GM12865 (cell line): ENCODE data around the gene ROR2.

ENCODE experiments used
- DNase-seq: peaks from one replicate; pipeline ENCODE4 v3.0.0; 2010; ENCODE audit warnings: low read depth
- H3K4me3 ChIP-seq: 2 replicates; pipeline ENCODE4 v1.5.1; 2011; ENCODE audit warnings: mild to moderate bottlenecking, low read depth, low read length, control low read depth
- CTCF ChIP-seq: IDR thresholded peaks from 2 replicates; pipeline ENCODE4 v1.5.1; 2011; ENCODE audit warnings: low read length, control low read depth, low read depth, inconsistent platforms; ENCODE audit not compliant: insufficient read depth; ENCODE audit errors: missing control alignments

ROR2 gene

GRCh38 chr9:91718071-91718470 lies 232.0 kb downstream of the ROR2 start:
- no peak for DNase-seq
- TF ChIP-seq CTCF, result no peak
- H3K4me3 ChIP-seq, result no peak overlapping the region

- no peak for DNase-seq
- H3K4me3 ChIP-seq, result no peak overlapping the region
- TF ChIP-seq CTCF, result no peak
These were observed 233.2 kb downstream of the ROR2 start for GRCh38 chr9:91716815-91717214.

- no peak overlapping the region for H3K4me3 ChIP-seq
- TF ChIP-seq CTCF, result no peak
- DNase-seq, result no peak
These were observed 233.8 kb downstream of the ROR2 start for GRCh38 chr9:91716239-91716638.

- no peak for TF ChIP-seq CTCF
- H3K4me3 ChIP-seq, result peak overlapping the region; percentile 60; the same call in 1 of the 2 replicates
- DNase-seq, result peak; percentile 54
These were observed 235.0 kb downstream of the ROR2 start for GRCh38 chr9:91714874-91715615.

GRCh38 chr9:91714020-91714806 lies 235.8 kb downstream of the ROR2 start:
- peak; percentile 61 for DNase-seq
- H3K4me3 ChIP-seq, result peak overlapping the region; percentile 60
- no peak for TF ChIP-seq CTCF

- H3K4me3 ChIP-seq, result no peak overlapping the region
- DNase-seq, result no peak
- no peak for TF ChIP-seq CTCF
These were observed 237.2 kb downstream of the ROR2 start for GRCh38 chr9:91712811-91713210.
